Mesenchymal stem cell (in vitro differentiated cells and primary cell): ENCODE measurements around the gene SPIN1.

ENCODE experiments used
- DNase-seq: peaks from one replicate; pipeline ENCODE4 v3.0.0-alpha.2; 2013
- H2AFZ ChIP-seq: one replicate; pipeline ENCODE4 v1.6.1; 2013; ENCODE audit warnings: low read depth, mild to moderate bottlenecking, control low read depth, inconsistent platforms, low read length, moderate library complexity
- H2AK5ac ChIP-seq: 2 replicates; pipeline ENCODE4 v1.6.1; 2013; ENCODE audit warnings: low read length, moderate library complexity, mild to moderate bottlenecking, inconsistent platforms; ENCODE audit not compliant: severe bottlenecking
- H2BK120ac ChIP-seq: one replicate; pipeline ENCODE4 v1.6.1; 2013; ENCODE audit warnings: low read depth, mild to moderate bottlenecking, inconsistent platforms, low read length, moderate library complexity
- H2BK12ac ChIP-seq, 2 experiments: one replicate each; pipeline ENCODE4 v1.6.1; 2013; ENCODE audit warnings: inconsistent platforms in 2 of 2, low read length in 2 of 2, mild to moderate bottlenecking in 2 of 2, moderate library complexity in 2 of 2, control low read depth in 1 of 2
- H2BK15ac ChIP-seq: one replicate; pipeline ENCODE4 v1.6.1; 2013; ENCODE audit warnings: mild to moderate bottlenecking, low read depth, inconsistent platforms; ENCODE audit not compliant: poor library complexity, severe bottlenecking
- H2BK5ac ChIP-seq: 2 replicates; pipeline ENCODE4 v1.6.1; 2013; ENCODE audit warnings: low read depth, mild to moderate bottlenecking, low read length, control low read depth, inconsistent platforms; ENCODE audit not compliant: poor library complexity, severe bottlenecking
- H3K14ac ChIP-seq, 2 experiments: one replicate each; pipeline ENCODE4 v1.6.1; 2013; ENCODE audit warnings: inconsistent platforms in 2 of 2, low read length in 2 of 2, control low read depth in 1 of 2, mild to moderate bottlenecking in 1 of 2, moderate library complexity in 1 of 2
- H3K18ac ChIP-seq, 2 experiments: one replicate each; pipeline ENCODE4 v1.6.1; 2013; ENCODE audit warnings: inconsistent platforms in 2 of 2, low read length in 2 of 2, control low read depth in 1 of 2, low read depth in 1 of 2, mild to moderate bottlenecking in 1 of 2
- H3K23ac ChIP-seq, 2 experiments: one replicate each; pipeline ENCODE4 v1.6.1; 2013; ENCODE audit warnings: inconsistent platforms in 2 of 2, low read length in 2 of 2, mild to moderate bottlenecking in 2 of 2, moderate library complexity in 2 of 2, control low read depth in 1 of 2
- H3K27ac ChIP-seq: 2 replicates; pipeline ENCODE4 v1.5.1; 2013; ENCODE audit warnings: mild to moderate bottlenecking, moderate library complexity, low read length, control low read depth, inconsistent platforms; ENCODE audit not compliant: poor library complexity, severe bottlenecking
- H3K27me3 ChIP-seq, 2 experiments: 2 replicates each; pipeline versions ENCODE4 v1.6.1 to v1.7.0; 2013; ENCODE audit warnings: low read length in 2 of 2, mild to moderate bottlenecking in 2 of 2, moderate library complexity in 2 of 2, control low read depth in 1 of 2, inconsistent platforms in 1 of 2; ENCODE audit not compliant: control insufficient read depth in 1 of 2, insufficient read depth in 1 of 2
- H3K36me3 ChIP-seq, 2 experiments: 2 replicates each; pipeline versions ENCODE4 v1.6.1 to v1.7.0; 2013; ENCODE audit warnings: low read length in 2 of 2, control low read depth in 1 of 2, inconsistent platforms in 1 of 2, low read depth in 1 of 2, mild to moderate bottlenecking in 1 of 2; ENCODE audit not compliant: insufficient read depth in 2 of 2, control insufficient read depth in 1 of 2
- H3K4ac ChIP-seq, 2 experiments: one replicate each; pipeline ENCODE4 v1.6.1; 2013; ENCODE audit warnings: inconsistent platforms in 2 of 2, low read length in 2 of 2, mild to moderate bottlenecking in 2 of 2, moderate library complexity in 2 of 2, control low read depth in 1 of 2, low read depth in 1 of 2
- H3K4me1 ChIP-seq: 2 replicates; pipeline ENCODE4 v1.6.1; 2013; ENCODE audit warnings: low read depth, low read length, control low read depth; ENCODE audit not compliant: control insufficient read depth, insufficient read depth
- H3K4me2 ChIP-seq: 2 replicates; pipeline ENCODE4 v1.6.1; 2013; ENCODE audit warnings: low read length, mild to moderate bottlenecking, inconsistent platforms; ENCODE audit not compliant: poor library complexity, severe bottlenecking
- H3K4me3 ChIP-seq, 2 experiments: 2 replicates each; pipeline versions ENCODE4 v1.5.1 to v1.7.0; 2013; ENCODE audit warnings: low read length in 2 of 2, mild to moderate bottlenecking in 2 of 2, control low read depth in 1 of 2, low read depth in 1 of 2; ENCODE audit not compliant: insufficient read depth in 1 of 2
- H3K79me1 ChIP-seq: replicated peaks from 2 replicates; pipeline ENCODE4 v1.6.1; 2013; ENCODE audit warnings: mild to moderate bottlenecking, control low read depth, low read length, inconsistent platforms; ENCODE audit not compliant: poor library complexity, severe bottlenecking
- H3K9ac ChIP-seq: 2 replicates; pipeline ENCODE4 v1.7.0; 2013; ENCODE audit warnings: mild to moderate bottlenecking, low read length, moderate library complexity
- H3K9me3 ChIP-seq: 2 replicates; pipeline ENCODE4 v1.7.0; 2013; ENCODE audit warnings: mild to moderate bottlenecking, low read length; ENCODE audit not compliant: control insufficient read depth
- H4K8ac ChIP-seq: one replicate; pipeline ENCODE4 v1.6.1; 2013; ENCODE audit warnings: inconsistent platforms, mild to moderate bottlenecking, low read length, moderate library complexity
- H4K91ac ChIP-seq: one replicate; pipeline ENCODE4 v1.6.1; 2013; ENCODE audit warnings: mild to moderate bottlenecking, low read length, inconsistent platforms
- WGBS: methylation state at CpG from one replicate; pipeline ENCODE4 v1.1.7; 2013; ENCODE audit warnings: mixed read lengths; 5-methylcytosine and 5-hydroxymethylcytosine counted together

The SPIN1 gene

GRCh38 chr9:88426651-88427050 is 38.4 kb downstream of the SPIN1 start:
- WGBS: 96% methylated on average over 1 of the region's 1 CpG
- no peak overlapping the region for H3K4me2 ChIP-seq

GRCh38 chr9:88429595-88430430 is 41.6 kb downstream of the SPIN1 start:
- Histone ChIP-seq H3K4me2 (no peak overlapping the region), H3K79me1 (peaks cover 19% of the 10 kb centered on the region), H4K91ac (no peak overlapping the region), H3K9ac (no peak overlapping the region), H3K27ac (no peak overlapping the region), H3K4me3 (no peak overlapping the region), H3K4ac (no peak overlapping the region), H3K23ac (no peak overlapping the region), H3K14ac (no peak overlapping the region), H3K4me1 (peaks cover 6% of the 10 kb centered on the region), H2AK5ac (no peak overlapping the region), H2BK12ac (no peak overlapping the region), H2AFZ (no peak overlapping the region), H3K27me3 (no peaks in the 10 kb centered on the region), H2BK5ac (no peak overlapping the region), H3K36me3 (peaks cover 22 to 62% of the 10 kb centered on the region in 2 experiments), H4K8ac (no peak overlapping the region), H3K9me3 (no peaks in the 10 kb centered on the region), H2BK120ac (no peak overlapping the region), H2BK15ac (no peak overlapping the region), H3K18ac (peak overlapping the region in 1 of 2 experiments; percentile 62)
- 64% methylated on average over 3 of the region's 3 CpGs for WGBS
- peak; percentile 53 for DNase-seq

More at GRCh38 chr9:88426651-88427050, 38.4 kb downstream of the SPIN1 start:
- H2AFZ ChIP-seq: no peak overlapping the region
- no peak overlapping the region for H3K4ac ChIP-seq
- peaks cover 6% of the 10 kb centered on the region for H3K9me3 ChIP-seq
- H3K79me1 ChIP-seq: peaks cover 15% of the 10 kb centered on the region
- H2BK15ac ChIP-seq: no peak overlapping the region
- no peak overlapping the region for H3K18ac ChIP-seq
- H2BK12ac ChIP-seq: no peak overlapping the region
- H2BK120ac ChIP-seq: no peak overlapping the region
- H3K4me3 ChIP-seq: no peak overlapping the region
- no peak overlapping the region for H4K8ac ChIP-seq
- DNase-seq: no peak
- no peak overlapping the region for H3K9ac ChIP-seq
- H3K36me3 ChIP-seq: peaks cover 20 to 58% of the 10 kb centered on the region in 2 experiments
- peaks cover 6% of the 10 kb centered on the region for H3K4me1 ChIP-seq
- no peak overlapping the region for H3K14ac ChIP-seq
- H4K91ac ChIP-seq: no peak overlapping the region
- H2BK5ac ChIP-seq: no peak overlapping the region
- H3K27ac ChIP-seq: no peak overlapping the region
- H2AK5ac ChIP-seq: no peak overlapping the region
- H3K27me3 ChIP-seq: no peaks in the 10 kb centered on the region
- H3K23ac ChIP-seq: no peak overlapping the region

- Histone ChIP-seq H2AFZ (no peak overlapping the region), H3K14ac (no peak overlapping the region), H3K27me3 (no peaks in the 10 kb centered on the region), H3K18ac (no peak overlapping the region), H4K91ac (no peak overlapping the region), H2AK5ac (no peak overlapping the region), H3K9ac (no peak overlapping the region), H3K4me2 (no peak overlapping the region), H3K4me3 (no peak overlapping the region), H2BK12ac (no peak overlapping the region), H2BK15ac (no peak overlapping the region), H3K23ac (no peak overlapping the region), H4K8ac (no peak overlapping the region), H2BK5ac (no peak overlapping the region), H3K36me3 (peaks cover 29 to 67% of the 10 kb centered on the region in 2 experiments), H3K4me1 (peaks cover 8% of the 10 kb centered on the region), H3K9me3 (no peaks in the 10 kb centered on the region), H3K27ac (peak overlapping the region; percentile 26), H2BK120ac (no peak overlapping the region), H3K4ac (no peak overlapping the region), H3K79me1 (peaks cover 17% of the 10 kb centered on the region)
- DNase-seq: peak; percentile 41
- 69% methylated on average over 5 of the region's 5 CpGs for WGBS
Measured at GRCh38 chr9:88433583-88434255, 45.5 kb downstream of the SPIN1 start.

- no peak overlapping the region for H2BK15ac ChIP-seq
- H3K4me3 ChIP-seq: no peak overlapping the region
- no peak overlapping the region for H3K27ac ChIP-seq
- DNase-seq: no peak
- peaks cover 4% of the 10 kb centered on the region for H3K4me1 ChIP-seq
- 100% methylated on average over 2 of the region's 2 CpGs for WGBS
- H2BK5ac ChIP-seq: no peak overlapping the region
- no peaks in the 10 kb centered on the region for H3K9me3 ChIP-seq
- H2AFZ ChIP-seq: no peak overlapping the region
- no peaks in the 10 kb centered on the region for H3K27me3 ChIP-seq
- no peak overlapping the region for H2AK5ac ChIP-seq
- H4K91ac ChIP-seq: no peak overlapping the region
- no peak overlapping the region for H2BK120ac ChIP-seq
- H3K14ac ChIP-seq: no peak overlapping the region
- no peak overlapping the region for H3K18ac ChIP-seq
- no peak overlapping the region for H2BK12ac ChIP-seq
- H3K79me1 ChIP-seq: peaks cover 10% of the 10 kb centered on the region
- no peak overlapping the region for H3K4me2 ChIP-seq
- H3K36me3 ChIP-seq: peaks cover 24 to 54% of the 10 kb centered on the region in 2 experiments
- H3K23ac ChIP-seq: no peak overlapping the region
- H3K4ac ChIP-seq: no peak overlapping the region
- no peak overlapping the region for H3K9ac ChIP-seq
- H4K8ac ChIP-seq: no peak overlapping the region
Measured at GRCh38 chr9:88435336-88435735, 47.1 kb downstream of the SPIN1 start.
